ENCODE measurements around the gene KCNIP4.
"Not testable (repeated sequence)": the region's sequence is repeated elsewhere in the genome, so short reads cannot be mapped to it uniquely, and the experiment has no call there.

KCNIP4 gene

GRCh38 chr4:21363701-21364100, 584.9 kb downstream of the KCNIP4 start:
- no peak for DNase-seq

GRCh38 chr4:21352354-21352753, 596.2 kb downstream of the KCNIP4 start:
- DNase-seq: not testable (repeated sequence)

- DNase-seq: no peak
Observed at GRCh38 chr4:21347142-21347541, 601.4 kb downstream of the KCNIP4 start.

- DNase-seq: no peak
Observed at GRCh38 chr4:21327976-21328700, 620.4 kb downstream of the KCNIP4 start.

- DNase-seq: no peak
Observed at GRCh38 chr4:21320034-21320433, 628.5 kb downstream of the KCNIP4 start.

- no peak for DNase-seq
Observed at GRCh38 chr4:21307709-21308108, 640.9 kb downstream of the KCNIP4 start.

- DNase-seq: no peak
Observed at GRCh38 chr4:21304540-21304887, 644.1 kb downstream of the KCNIP4 start.

- no peak for DNase-seq
Observed at GRCh38 chr4:21290562-21290961, 658.0 kb downstream of the KCNIP4 start.

GRCh38 chr4:21276046-21276445, 672.5 kb downstream of the KCNIP4 start:
- DNase-seq: no peak

GRCh38 chr4:21271439-21272052, 677.0 kb downstream of the KCNIP4 start:
- DNase-seq: no peak

GRCh38 chr4:21248331-21248730, 700.2 kb downstream of the KCNIP4 start:
- DNase-seq: no peak

- no peak for DNase-seq
Observed at GRCh38 chr4:21242163-21242562, 706.4 kb downstream of the KCNIP4 start.

GRCh38 chr4:21226637-21227538, 721.7 kb downstream of the KCNIP4 start:
- DNase-seq: no peak

- DNase-seq: no peak
Observed at GRCh38 chr4:21211846-21212245, 736.7 kb downstream of the KCNIP4 start.

GRCh38 chr4:21209860-21210259, 738.7 kb downstream of the KCNIP4 start:
- no peak for DNase-seq

GRCh38 chr4:21205821-21206531, 742.6 kb downstream of the KCNIP4 start:
- DNase-seq: no peak

GRCh38 chr4:21203416-21203815, 745.2 kb downstream of the KCNIP4 start:
- no peak for DNase-seq

GRCh38 chr4:21202959-21203358, 745.6 kb downstream of the KCNIP4 start:
- DNase-seq: no peak

GRCh38 chr4:21198683-21199082, 749.9 kb downstream of the KCNIP4 start:
- no peak for DNase-seq

- no peak for DNase-seq
Observed at GRCh38 chr4:21195682-21196081, 752.9 kb downstream of the KCNIP4 start.

GRCh38 chr4:21192367-21192766, 756.2 kb downstream of the KCNIP4 start:
- DNase-seq: no peak

- DNase-seq: no peak
Observed at GRCh38 chr4:21191317-21191716, 757.3 kb downstream of the KCNIP4 start.

GRCh38 chr4:21184788-21185187, 763.8 kb downstream of the KCNIP4 start:
- no peak for DNase-seq

Measured in right kidney (tissue), 1 donor.